ENCODE results near the gene STMND1. TPM values are rescaled to one million over a fixed set of nuclear protein-coding genes. Genes with fewer than 3 reads are reported as not detected.

STMND1 gene
- total and polyA plus RNA-seq, 2 of the 4 experiments (the other 2 are of a cell fraction): not detected

DNA sequence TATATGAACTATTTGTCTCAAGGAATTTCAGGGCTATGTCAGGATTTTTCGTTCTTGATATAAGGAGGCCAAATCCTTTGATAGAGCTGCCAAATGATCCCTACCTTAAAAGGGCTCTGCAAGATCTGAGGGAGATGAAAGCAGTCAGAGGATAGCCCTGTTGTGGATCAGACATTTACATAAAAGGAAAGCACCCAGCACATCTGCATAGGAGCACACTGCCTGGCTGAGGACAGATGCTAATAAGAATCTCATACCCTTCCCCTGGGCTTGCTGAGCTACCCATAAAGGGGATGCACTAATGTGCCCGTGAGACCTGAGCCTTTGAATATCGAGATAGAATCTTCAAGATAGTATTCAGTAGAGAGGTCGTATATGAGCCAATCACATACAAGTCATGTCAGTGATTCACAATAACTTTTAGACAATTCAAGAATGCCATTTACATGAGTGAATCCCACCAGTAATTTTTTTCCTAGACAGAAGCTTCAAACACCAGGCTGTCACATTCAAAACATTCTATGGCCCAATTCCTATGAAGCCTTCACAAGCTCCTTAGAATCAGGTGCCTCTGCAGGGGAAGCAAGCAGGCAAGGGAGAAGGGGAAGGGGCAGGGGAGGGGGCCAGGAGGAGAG, 71.1 kb downstream of the STMND1 start:
- Histone ChIP-seq H3K4me1 (ENCODE audit: control insufficient read depth, insufficient read depth, low read length) (peaks cover 4% of the 10 kb centered on the region), H4K5ac (ENCODE audit: low read depth, low read length) (no peak overlapping the region), H3K36me3 (ENCODE audit: control insufficient read depth, insufficient read depth, low read length) (no peaks in the 10 kb centered on the region), H3K56ac (ENCODE audit: extremely low read depth, insufficient read depth, low read length) (no peak overlapping the region), H4K20me1 (ENCODE audit: insufficient read depth, low read length) (no peaks in the 10 kb centered on the region), H3K4me2 (ENCODE audit: low read depth, low read length) (no peak overlapping the region), H3K18ac (ENCODE audit: low read depth, low read length) (no peak overlapping the region), H4K91ac (ENCODE audit: insufficient read depth, low read depth, low read length) (no peak overlapping the region), H3K4me3 (ENCODE audit: insufficient read depth, low read depth, low read length) (no peak overlapping the region), H4K8ac (ENCODE audit: low read depth in 2 of 2, low read length in 2 of 2) (no peak overlapping the region), H3K27ac (ENCODE audit: insufficient read depth, low read length) (no peak overlapping the region), H3K9me3 (ENCODE audit: control insufficient read depth, insufficient read depth, low read length) (peaks cover 5% of the 10 kb centered on the region), H2AFZ (replicated peaks; ENCODE audit: low read length, poor library complexity) (no peak overlapping the region), H3K4ac (ENCODE audit: low read depth, low read length) (no peak overlapping the region), H2AK5ac (ENCODE audit: low read depth, low read length) (no peak overlapping the region), H2BK15ac (ENCODE audit: low read depth, low read length) (no peak overlapping the region), H3K14ac (replicated peaks; ENCODE audit: low read depth, low read length) (no peak overlapping the region), H2BK120ac (ENCODE audit: low read depth, low read length) (no peak overlapping the region), H2BK20ac (ENCODE audit: low read depth, low read length) (no peak overlapping the region), H3K79me1 (ENCODE audit: low read depth in 1 of 2, low read length in 2 of 2) (no peaks in the 10 kb centered on the region), H3K9ac (ENCODE audit: low read depth, low read length) (no peak overlapping the region), H2BK5ac (ENCODE audit: low read depth, low read length, poor library complexity, severe bottlenecking) (no peak overlapping the region), H3K23ac (ENCODE audit: low read depth, low read length) (no peak overlapping the region), H3K27me3 (ENCODE audit: control insufficient read depth, insufficient read depth, low read length) (no peaks in the 10 kb centered on the region; the same call in 1 of the 2 replicates), H2AK9ac (replicated peaks; ENCODE audit: low read depth, low read length, poor library complexity) (no peak overlapping the region), H3K9me1 (ENCODE audit: insufficient read depth, low read length) (peaks cover 6% of the 10 kb centered on the region; the same call in 1 of the 2 replicates)
- TF ChIP-seq, protein P1, sequence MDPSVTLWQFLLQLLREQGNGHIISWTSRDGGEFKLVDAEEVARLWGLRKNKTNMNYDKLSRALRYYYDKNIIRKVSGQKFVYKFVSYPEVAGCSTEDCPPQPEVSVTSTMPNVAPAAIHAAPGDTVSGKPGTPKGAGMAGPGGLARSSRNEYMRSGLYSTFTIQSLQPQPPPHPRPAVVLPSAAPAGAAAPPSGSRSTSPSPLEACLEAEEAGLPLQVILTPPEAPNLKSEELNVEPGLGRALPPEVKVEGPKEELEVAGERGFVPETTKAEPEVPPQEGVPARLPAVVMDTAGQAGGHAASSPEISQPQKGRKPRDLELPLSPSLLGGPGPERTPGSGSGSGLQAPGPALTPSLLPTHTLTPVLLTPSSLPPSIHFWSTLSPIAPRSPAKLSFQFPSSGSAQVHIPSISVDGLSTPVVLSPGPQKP (IDR thresholded peaks at IDR 0.05; ENCODE audit: borderline replicate concordance, low read depth, low read length): no peak
- TF ChIP-seq, protein P2, sequence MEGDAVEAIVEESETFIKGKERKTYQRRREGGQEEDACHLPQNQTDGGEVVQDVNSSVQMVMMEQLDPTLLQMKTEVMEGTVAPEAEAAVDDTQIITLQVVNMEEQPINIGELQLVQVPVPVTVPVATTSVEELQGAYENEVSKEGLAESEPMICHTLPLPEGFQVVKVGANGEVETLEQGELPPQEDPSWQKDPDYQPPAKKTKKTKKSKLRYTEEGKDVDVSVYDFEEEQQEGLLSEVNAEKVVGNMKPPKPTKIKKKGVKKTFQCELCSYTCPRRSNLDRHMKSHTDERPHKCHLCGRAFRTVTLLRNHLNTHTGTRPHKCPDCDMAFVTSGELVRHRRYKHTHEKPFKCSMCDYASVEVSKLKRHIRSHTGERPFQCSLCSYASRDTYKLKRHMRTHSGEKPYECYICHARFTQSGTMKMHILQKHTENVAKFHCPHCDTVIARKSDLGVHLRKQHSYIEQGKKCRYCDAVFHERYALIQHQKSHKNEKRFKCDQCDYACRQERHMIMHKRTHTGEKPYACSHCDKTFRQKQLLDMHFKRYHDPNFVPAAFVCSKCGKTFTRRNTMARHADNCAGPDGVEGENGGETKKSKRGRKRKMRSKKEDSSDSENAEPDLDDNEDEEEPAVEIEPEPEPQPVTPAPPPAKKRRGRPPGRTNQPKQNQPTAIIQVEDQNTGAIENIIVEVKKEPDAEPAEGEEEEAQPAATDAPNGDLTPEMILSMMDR (conservative IDR thresholded peaks at IDR 0.05; ENCODE audit: low read depth, low read length): no peak
- TF ChIP-seq MAZ (IDR thresholded peaks at IDR 0.05; ENCODE audit: borderline replicate concordance, low read depth, low read length) (no peak), RCOR1 (IDR thresholded peaks at IDR 0.05; ENCODE audit: insufficient replicate concordance, low read length) (no peak), MAFK (IDR thresholded peaks at IDR 0.05; ENCODE audit: low read depth, low read length) (no peak), MXI1 (IDR thresholded peaks at IDR 0.05; ENCODE audit: borderline replicate concordance, low read depth, low read length) (no peak), SMC3 (IDR thresholded peaks at IDR 0.05; ENCODE audit: low read depth, low read length) (no peak), NFE2L2 (IDR thresholded peaks at IDR 0.05; ENCODE audit: low read depth, low read length) (no peak), CHD1 (IDR thresholded peaks at IDR 0.05; ENCODE audit: low read depth, low read length) (no peak), RAD21 (IDR thresholded peaks at IDR 0.05; ENCODE audit: low read length) (no peak)
- dilution Hi-C loops (cut with HindIII; ENCODE audit: low sequenced_read_pairs, unreplicated experiment) (no loop called here), intact Hi-C loops (cut with micrococcal nuclease) (no loop called here), in situ Hi-C loops (cut with MboI; ENCODE audit: low sequenced_read_pairs) (no loop called here)
- no TSS peak for BruUV-seq (replicated peaks)
- WGBS, 2 experiments (ENCODE audit: extremely low coverage in 2 of 2, insufficient read length in 1 of 2): no CpG with 5 or more reads among the region's 4 CpGs
- CTCF ChIA-PET: no interaction called here
- peak; percentile 42 for DNase-seq
- ATAC-seq (ENCODE audit: low read depth): no peak
- POLR2A ChIA-PET (ENCODE audit: unreplicated experiment): no interaction called here

All from IMR-90 (cell line).